Fibroblast of mammary gland (primary cell): ENCODE results near the gene HIGD1A.

Experiments used
- DNase-seq: peaks from one replicate; pipeline ENCODE4 v3.0.0-alpha.2; 2010; ENCODE audit warnings: low read depth
- H3K4me3 ChIP-seq: 2 replicates; pipeline ENCODE4 v1.5.1; 2011; ENCODE audit warnings: low read depth, mild to moderate bottlenecking, low read length, moderate library complexity; ENCODE audit not compliant: control insufficient read depth
- TF ChIP-seq, protein P1 (sequence below): conservative IDR thresholded peaks from 2 replicates; pipeline ENCODE4 v1.5.1; 2011; ENCODE audit warnings: low read depth, low read length, inconsistent platforms; ENCODE audit not compliant: control insufficient read depth, insufficient read depth

HIGD1A gene

DNA sequence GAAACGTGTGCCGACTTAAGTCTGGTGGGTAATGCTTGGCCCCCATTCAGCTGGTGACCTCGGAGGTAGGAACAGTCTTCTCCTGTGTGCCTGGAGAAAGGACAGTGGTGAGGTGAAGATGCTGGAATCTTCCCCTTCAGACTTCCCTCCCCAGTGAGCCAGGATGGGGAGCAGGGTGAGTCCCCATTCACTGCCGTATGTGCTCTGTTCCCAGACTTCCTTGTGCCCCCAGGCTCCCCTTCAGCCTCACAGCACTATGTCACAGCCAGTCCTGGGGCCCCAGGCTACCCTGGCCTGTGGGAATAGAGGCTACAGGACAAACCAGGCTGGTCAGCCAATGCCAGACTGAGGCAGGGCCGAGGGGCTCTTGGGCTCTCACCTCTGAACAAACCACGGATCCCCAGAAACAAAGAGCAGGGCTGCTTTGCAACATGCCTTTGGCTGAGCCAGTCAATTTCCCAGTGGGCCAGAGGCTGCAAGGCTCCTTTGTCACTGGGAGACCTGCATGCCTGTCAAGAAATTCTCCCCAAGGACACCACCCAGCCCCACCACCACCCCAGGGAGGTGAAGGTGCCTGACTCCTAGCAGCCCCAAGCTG lies 69.9 kb downstream of the HIGD1A start:
- no peak for DNase-seq
- no peak overlapping the region for H3K4me3 ChIP-seq
- TF ChIP-seq, protein P1, sequence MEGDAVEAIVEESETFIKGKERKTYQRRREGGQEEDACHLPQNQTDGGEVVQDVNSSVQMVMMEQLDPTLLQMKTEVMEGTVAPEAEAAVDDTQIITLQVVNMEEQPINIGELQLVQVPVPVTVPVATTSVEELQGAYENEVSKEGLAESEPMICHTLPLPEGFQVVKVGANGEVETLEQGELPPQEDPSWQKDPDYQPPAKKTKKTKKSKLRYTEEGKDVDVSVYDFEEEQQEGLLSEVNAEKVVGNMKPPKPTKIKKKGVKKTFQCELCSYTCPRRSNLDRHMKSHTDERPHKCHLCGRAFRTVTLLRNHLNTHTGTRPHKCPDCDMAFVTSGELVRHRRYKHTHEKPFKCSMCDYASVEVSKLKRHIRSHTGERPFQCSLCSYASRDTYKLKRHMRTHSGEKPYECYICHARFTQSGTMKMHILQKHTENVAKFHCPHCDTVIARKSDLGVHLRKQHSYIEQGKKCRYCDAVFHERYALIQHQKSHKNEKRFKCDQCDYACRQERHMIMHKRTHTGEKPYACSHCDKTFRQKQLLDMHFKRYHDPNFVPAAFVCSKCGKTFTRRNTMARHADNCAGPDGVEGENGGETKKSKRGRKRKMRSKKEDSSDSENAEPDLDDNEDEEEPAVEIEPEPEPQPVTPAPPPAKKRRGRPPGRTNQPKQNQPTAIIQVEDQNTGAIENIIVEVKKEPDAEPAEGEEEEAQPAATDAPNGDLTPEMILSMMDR: no peak

GRCh38 chr3:42733501-42734262 lies 70.6 kb downstream of the HIGD1A start:
- no peak for DNase-seq

More at GRCh38 chr3:42733501-42734262, 70.6 kb downstream of the HIGD1A start:
- TF ChIP-seq, protein P1: no peak
- H3K4me3 ChIP-seq: no peak overlapping the region
